Measurements from ENCODE around the gene ZFPM1. TPM values are rescaled to one million over a fixed set of nuclear protein-coding genes. Genes with fewer than 3 reads are reported as not detected.
"Not testable (repeated sequence)": the region's sequence is repeated elsewhere in the genome, so short reads cannot be mapped to it uniquely, and the experiment has no call there.

The ZFPM1 gene
- polyA plus RNA-seq, 1 donor from 2014 or later: 0.15 TPM

GRCh38 chr16:88469615-88470395, 16.7 kb downstream of the ZFPM1 start:
- Mint-ChIP-seq H3K36me3 (no peaks in the 10 kb centered on the region), H3K4me1 (peaks cover 11 to 32% (median 28%) of the 10 kb centered on the region in 3 donors), H3K27ac (peak overlapping the region in 2 of 3 donors; percentile 62 to 78), H3K9me3 (no peaks in the 10 kb centered on the region), H3K27me3 (no peaks in the 10 kb centered on the region), H3K4me3 (peak overlapping the region in 2 of 4 donors; percentile 63 to 72)

- not testable (repeated sequence) for H3K9me3 Mint-ChIP-seq, H3K27me3 Mint-ChIP-seq, H3K27ac Mint-ChIP-seq, H3K36me3 Mint-ChIP-seq
- Mint-ChIP-seq H3K4me1 (peaks cover 7 to 27% (median 25%) of the 10 kb centered on the region in 3 donors), H3K4me3 (peak overlapping the region in 1 of 4 donors; percentile 72)
These were observed 17.3 kb downstream of the ZFPM1 start for GRCh38 chr16:88470396-88470680.

- peak overlapping the region in 2 of 3 donors; percentile 59 to 85 for H3K27ac Mint-ChIP-seq
- peaks cover 7 to 26% (median 24%) of the 10 kb centered on the region in 3 donors for H3K4me1 Mint-ChIP-seq
- H3K4me3 Mint-ChIP-seq: peak overlapping the region in 1 of 4 donors; percentile 68
- H3K9me3 Mint-ChIP-seq, H3K27me3 Mint-ChIP-seq, H3K36me3 Mint-ChIP-seq: not testable (repeated sequence)
These were observed 17.6 kb downstream of the ZFPM1 start for GRCh38 chr16:88470696-88471095.

GRCh38 chr16:88471115-88471514, 18.0 kb downstream of the ZFPM1 start:
- H3K27ac Mint-ChIP-seq: peak overlapping the region in 2 of 3 donors; percentile 59 to 85
- no peaks in the 10 kb centered on the region for H3K9me3 Mint-ChIP-seq
- H3K4me1 Mint-ChIP-seq: peaks cover 7 to 23% (median 22%) of the 10 kb centered on the region in 3 donors
- peak overlapping the region in 1 of 4 donors; percentile 68 for H3K4me3 Mint-ChIP-seq
- H3K27me3 Mint-ChIP-seq: no peaks in the 10 kb centered on the region
- H3K36me3 Mint-ChIP-seq: no peaks in the 10 kb centered on the region

- Mint-ChIP-seq H3K4me3 (no peak overlapping the region), H3K36me3 (no peaks in the 10 kb centered on the region), H3K9me3 (no peaks in the 10 kb centered on the region), H3K4me1 (peaks cover 3 to 20% (median 19%) of the 10 kb centered on the region in 3 donors), H3K27ac (no peak overlapping the region), H3K27me3 (no peaks in the 10 kb centered on the region)
These were observed 18.5 kb downstream of the ZFPM1 start for GRCh38 chr16:88471575-88471974.

DNA sequence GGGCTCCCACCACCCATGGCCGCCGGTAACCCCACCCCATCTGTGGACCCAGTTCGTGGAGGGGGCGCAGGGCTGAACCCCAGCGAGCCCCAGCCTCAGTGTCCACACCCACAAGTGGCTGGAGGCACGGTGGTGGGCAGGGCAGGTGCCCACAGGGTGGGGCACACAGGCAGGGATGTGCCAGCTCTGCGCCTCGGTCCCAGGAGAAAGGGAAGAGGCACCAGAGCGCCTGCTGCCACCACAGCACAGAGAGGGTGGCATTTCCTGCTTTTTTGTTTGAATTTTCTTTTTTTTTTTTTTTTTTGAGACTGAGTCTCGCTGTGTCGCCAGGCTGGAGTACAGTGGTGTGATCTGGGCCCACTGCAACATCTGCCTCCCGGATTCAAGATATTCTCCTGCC, 19.0 kb downstream of the ZFPM1 start:
- no peaks in the 10 kb centered on the region for H3K27me3 Mint-ChIP-seq
- no peak overlapping the region for H3K4me3 Mint-ChIP-seq
- H3K36me3 Mint-ChIP-seq: no peaks in the 10 kb centered on the region
- no peak overlapping the region for H3K27ac Mint-ChIP-seq
- peaks cover 0 to 18% (median 16%) of the 10 kb centered on the region in 3 donors for H3K4me1 Mint-ChIP-seq
- no peaks in the 10 kb centered on the region for H3K9me3 Mint-ChIP-seq

DNA sequence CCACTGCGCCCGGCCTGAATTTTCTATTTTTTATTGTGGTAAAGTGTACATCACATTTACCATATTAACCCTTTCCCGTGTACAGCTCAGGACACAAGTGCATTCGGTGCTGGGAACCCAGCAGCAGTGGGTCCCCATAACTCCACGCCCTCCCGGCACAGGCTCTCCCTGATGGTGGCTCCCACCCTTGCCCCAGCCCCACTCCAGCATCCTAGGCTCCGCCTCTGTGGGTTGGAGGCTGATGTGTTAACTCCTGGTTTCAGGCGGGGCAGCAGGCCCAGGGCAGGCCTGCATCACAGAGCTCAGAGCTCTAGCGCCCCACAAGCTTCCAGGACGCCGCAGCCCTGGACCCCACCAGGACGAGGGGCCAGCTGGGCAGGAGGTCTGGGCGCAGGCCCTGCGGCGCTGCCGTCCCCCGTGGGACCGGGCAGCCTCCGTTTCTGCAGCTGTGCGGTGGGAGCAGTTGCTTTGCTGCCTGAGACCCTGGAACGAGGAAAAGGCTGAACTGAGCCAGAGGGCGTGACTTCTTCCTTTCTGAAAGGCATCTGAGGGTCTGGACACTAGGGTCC, 19.6 kb downstream of the ZFPM1 start:
- H3K4me3 Mint-ChIP-seq: peak overlapping the region in 1 of 4 donors; percentile 43
- no peak overlapping the region for H3K27ac Mint-ChIP-seq
- H3K36me3 Mint-ChIP-seq: no peaks in the 10 kb centered on the region
- no peaks in the 10 kb centered on the region for H3K9me3 Mint-ChIP-seq
- no peaks in the 10 kb centered on the region for H3K27me3 Mint-ChIP-seq
- H3K4me1 Mint-ChIP-seq: peaks cover 5 to 20% (median 19%) of the 10 kb centered on the region in 3 donors

- Mint-ChIP-seq H3K9me3 (no peaks in the 10 kb centered on the region), H3K36me3 (no peaks in the 10 kb centered on the region), H3K27ac (no peak overlapping the region), H3K4me3 (no peak overlapping the region), H3K4me1 (peaks cover 6 to 22% (median 20%) of the 10 kb centered on the region in 3 donors), H3K27me3 (no peaks in the 10 kb centered on the region)
These were observed 20.8 kb downstream of the ZFPM1 start for GRCh38 chr16:88473666-88474534.

GRCh38 chr16:88475037-88475436, 22.0 kb downstream of the ZFPM1 start:
- Mint-ChIP-seq H3K4me1 (peaks cover 6 to 20% (median 18%) of the 10 kb centered on the region in 3 donors), H3K4me3 (no peak overlapping the region), H3K27ac (peak overlapping the region in 1 of 3 donors; percentile 39), H3K9me3 (no peaks in the 10 kb centered on the region), H3K36me3 (no peaks in the 10 kb centered on the region), H3K27me3 (no peaks in the 10 kb centered on the region)

DNA sequence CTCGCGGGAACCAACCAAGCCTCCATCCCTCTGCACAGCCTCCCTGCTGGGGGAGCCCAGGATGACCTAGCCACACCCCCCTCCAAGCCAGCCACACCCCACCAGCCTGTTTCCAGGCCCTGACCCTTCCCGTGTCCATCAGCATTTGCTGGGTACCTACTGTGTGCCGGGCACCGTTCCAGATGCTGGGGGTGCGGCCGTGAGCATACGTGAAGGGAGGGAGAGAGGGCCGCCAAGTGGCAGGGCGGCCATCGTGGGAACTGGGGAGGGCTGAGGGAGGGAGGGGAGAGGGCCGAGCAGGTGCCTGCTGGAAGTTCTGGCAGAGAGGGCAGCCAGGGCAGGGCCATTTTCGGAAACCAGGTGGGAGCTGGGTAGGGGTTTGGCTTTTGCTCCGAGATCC, 23.1 kb downstream of the ZFPM1 start:
- peaks cover 11 to 27% (median 22%) of the 10 kb centered on the region in 3 donors for H3K4me1 Mint-ChIP-seq
- H3K36me3 Mint-ChIP-seq: no peaks in the 10 kb centered on the region
- no peak overlapping the region for H3K27ac Mint-ChIP-seq
- no peak overlapping the region for H3K4me3 Mint-ChIP-seq
- no peaks in the 10 kb centered on the region for H3K9me3 Mint-ChIP-seq
- no peaks in the 10 kb centered on the region for H3K27me3 Mint-ChIP-seq

DNA sequence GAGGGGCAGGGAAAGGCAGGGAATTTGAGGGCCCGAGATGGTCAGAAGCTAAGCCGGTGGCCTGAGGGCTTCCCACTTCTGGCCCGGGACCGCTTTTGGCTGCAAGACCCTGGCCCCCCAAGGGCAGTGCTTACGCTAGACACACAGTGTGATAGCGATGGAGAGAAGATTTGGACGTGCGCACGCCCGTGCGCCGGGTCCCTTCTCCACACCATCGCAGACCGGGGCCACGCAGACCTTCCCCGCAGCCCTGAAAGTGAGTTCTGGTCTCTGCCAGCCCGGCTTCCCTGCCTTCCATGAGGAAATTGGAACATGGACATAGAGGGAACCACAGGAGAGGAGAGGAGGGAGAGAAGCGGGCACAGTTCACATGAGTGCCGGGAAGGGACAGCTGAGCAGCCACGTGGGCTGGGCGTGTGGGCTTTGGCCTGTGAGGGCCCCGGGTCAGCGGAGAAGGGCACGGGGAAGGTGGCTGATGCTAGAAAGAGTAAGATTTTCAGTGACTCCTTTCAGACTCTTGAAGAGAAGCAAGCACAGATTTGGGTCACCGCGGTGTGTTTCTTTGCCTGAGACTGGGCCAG, 23.8 kb downstream of the ZFPM1 start:
- Mint-ChIP-seq H3K4me1 (peaks cover 15 to 32% (median 27%) of the 10 kb centered on the region in 3 donors), H3K36me3 (no peaks in the 10 kb centered on the region), H3K27ac (peak overlapping the region in 2 of 3 donors; percentile 67 to 76)

DNA sequence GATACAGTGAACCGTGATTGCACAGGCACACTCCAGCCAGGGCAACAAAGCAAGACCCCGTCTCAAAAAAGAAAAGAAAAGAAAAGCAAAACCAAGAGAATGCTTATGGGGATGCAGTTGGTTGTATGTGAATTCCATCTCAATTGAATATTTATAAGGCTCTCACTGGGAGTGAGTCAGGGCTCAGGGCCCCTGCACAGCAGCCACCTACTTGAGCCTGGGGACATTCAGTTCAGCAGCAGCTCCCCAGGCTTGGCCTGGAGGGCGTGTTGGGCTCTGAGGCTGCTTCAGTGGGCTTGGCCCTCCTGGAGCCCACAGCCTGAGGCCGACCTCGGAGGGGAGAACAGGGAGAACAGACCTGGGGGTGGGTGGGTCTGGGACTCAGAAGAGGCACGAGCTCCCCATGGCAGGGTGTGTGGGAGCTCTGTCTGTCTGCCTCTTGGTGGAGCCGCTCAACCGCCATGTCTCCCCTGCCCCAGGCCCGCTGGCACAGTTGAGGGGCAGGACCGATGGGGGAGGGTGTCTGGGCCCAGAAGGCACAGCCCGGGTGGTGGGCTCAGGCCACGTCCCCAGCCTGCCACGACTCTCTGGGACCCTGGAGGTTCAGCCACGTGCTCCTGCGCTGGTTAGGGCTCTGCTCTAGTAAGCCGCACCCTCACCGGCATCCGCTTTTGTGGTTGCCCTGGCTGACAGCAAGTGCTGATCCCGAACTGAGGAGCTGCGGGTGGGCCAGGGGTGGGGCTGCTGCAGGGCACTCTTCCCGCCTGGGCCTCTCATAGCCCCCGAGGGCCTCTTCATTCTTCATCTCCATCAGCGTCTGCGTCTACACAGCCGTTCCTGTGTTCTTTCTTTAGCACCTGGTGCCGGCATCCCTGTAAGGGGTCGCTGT, 24.8 kb downstream of the ZFPM1 start:
- Mint-ChIP-seq H3K27ac (peak overlapping the region in 2 of 3 donors; percentile 64 to 76), H3K9me3 (no peaks in the 10 kb centered on the region), H3K27me3 (no peaks in the 10 kb centered on the region), H3K36me3 (no peaks in the 10 kb centered on the region), H3K4me1 (peaks cover 15 to 29% (median 26%) of the 10 kb centered on the region in 3 donors), H3K4me3 (peak overlapping the region in 2 of 4 donors; percentile 37 to 67)

More for the DNA sequence above, 23.8 kb downstream of the ZFPM1 start:
- Mint-ChIP-seq H3K27me3 (no peaks in the 10 kb centered on the region), H3K9me3 (no peaks in the 10 kb centered on the region), H3K4me3 (peak overlapping the region in 1 of 4 donors; percentile 29)

DNA sequence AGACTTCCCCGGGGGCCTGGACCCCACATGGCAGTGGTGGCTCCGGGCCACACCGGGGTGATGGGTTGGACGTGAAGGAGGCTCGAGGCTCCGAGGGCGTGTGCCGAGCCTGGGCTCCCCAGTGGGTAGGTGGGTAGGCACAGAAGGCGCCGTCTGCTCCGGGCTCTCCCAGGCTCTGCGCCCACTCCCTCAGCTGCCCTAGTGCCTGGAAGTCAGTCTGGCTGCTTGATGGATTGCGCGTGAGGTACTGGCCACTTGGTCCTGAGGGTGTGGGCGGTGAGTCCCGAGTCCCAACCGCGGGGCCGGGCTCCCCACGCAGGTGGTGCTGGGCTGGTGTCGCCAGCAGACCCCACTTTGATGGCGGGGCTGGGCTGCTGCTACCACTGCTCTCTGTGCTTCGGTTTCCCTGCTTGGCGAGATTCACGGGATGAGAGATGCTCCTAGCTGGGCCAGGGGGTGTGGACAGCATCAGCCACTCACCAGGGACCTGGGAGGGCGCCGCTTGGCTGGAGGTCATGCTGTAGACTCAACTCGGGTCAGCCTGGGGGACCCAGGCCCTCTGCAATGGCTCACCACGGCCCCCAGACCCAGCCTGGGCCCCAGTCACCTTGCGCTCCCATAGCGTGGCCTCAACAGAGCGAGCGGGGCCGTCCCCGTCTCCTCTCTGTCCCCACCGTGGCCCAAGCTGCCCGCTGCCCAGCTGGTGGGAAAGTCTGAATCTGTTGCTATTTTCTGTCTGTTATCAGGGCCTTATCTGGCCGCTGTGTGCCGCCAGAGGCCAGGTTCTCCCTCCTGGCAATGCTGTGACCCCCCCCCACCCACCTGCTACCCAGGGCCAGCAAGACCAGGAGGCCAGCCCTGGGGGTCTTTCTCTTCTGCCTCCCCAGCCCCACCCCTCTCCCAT, 26.1 kb downstream of the ZFPM1 start:
- H3K36me3 Mint-ChIP-seq: peaks cover 2% of the 10 kb centered on the region
- H3K9me3 Mint-ChIP-seq: no peaks in the 10 kb centered on the region
- no peaks in the 10 kb centered on the region for H3K27me3 Mint-ChIP-seq
- H3K4me1 Mint-ChIP-seq: peaks cover 15 to 29% (median 27%) of the 10 kb centered on the region in 3 donors
- peak overlapping the region; percentile 39 to 84 (median 79) for H3K27ac Mint-ChIP-seq
- H3K4me3 Mint-ChIP-seq: peak overlapping the region in 3 of 4 donors; percentile 32 to 67 (median 39)
